ENCODE measurements around the gene METTL16.
"Not testable (repeated sequence)": the region's sequence is repeated elsewhere in the genome, so short reads cannot be mapped to it uniquely, and the experiment has no call there.

Gene METTL16

DNA sequence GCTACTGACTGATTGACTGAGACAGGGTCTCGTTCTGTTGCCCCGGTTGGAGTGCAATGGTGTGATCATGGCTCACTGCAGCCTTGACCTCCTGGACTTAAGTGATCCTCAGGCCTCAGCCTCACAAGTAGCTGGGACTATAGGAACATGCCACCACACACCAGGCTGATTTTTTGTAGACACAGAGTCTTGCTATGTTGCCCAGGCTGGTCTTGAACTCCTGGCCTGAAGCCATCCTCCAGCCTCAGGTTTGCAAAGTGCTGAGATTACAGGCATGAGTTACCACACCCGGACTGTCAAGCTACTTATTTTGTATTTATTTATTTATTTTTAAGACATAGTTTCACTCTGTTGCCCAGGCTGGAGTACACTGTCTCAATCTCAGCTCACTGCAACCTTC lies 55.2 kb downstream of the METTL16 start:
- H3K27ac ChIP-seq (ENCODE audit: insufficient read depth, low read length, poor library complexity, severe bottlenecking) = no peak overlapping the region
- no peaks in the 10 kb centered on the region for H3K27me3 ChIP-seq (replicated peaks; ENCODE audit: control insufficient read depth, insufficient read depth, low read length, poor library complexity, severe bottlenecking)
- H3K4me3 ChIP-seq (ENCODE audit: insufficient read depth, low read depth, low read length, poor library complexity, severe bottlenecking) = no peak overlapping the region
- peaks cover 33% of the 10 kb centered on the region for H3K36me3 ChIP-seq (ENCODE audit: control insufficient read depth, insufficient read depth, low read length)
- DNase-seq = no peak
- no peaks in the 10 kb centered on the region for H3K9me3 ChIP-seq (ENCODE audit: control insufficient read depth, low read length)
- H3K4me1 ChIP-seq (ENCODE audit: control insufficient read depth, insufficient read depth, low read length, poor library complexity, severe bottlenecking) = no peaks in the 10 kb centered on the region

DNA sequence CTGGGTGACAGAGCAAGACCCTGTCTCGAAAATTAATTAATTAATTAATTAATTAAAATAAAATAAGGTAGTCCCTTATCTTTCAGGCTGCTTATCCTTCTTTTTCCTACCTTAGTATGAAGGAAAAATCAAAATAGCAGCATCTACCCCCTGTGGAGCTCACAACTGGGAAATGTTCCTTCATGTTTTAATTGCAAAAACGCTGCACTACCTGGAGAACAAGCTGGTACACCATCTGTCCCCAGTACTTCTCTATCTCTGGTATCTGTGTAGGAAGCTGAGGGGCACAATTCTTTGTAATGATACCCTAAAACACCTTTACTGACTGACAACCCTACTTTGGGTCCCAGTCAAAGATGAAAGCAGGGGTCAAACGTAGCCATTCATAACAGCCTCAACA lies 55.7 kb downstream of the METTL16 start:
- H3K4me3 ChIP-seq (ENCODE audit: insufficient read depth, low read depth, low read length, poor library complexity, severe bottlenecking) = no peak overlapping the region
- no peak overlapping the region for H3K27ac ChIP-seq (ENCODE audit: insufficient read depth, low read length, poor library complexity, severe bottlenecking)
- peaks cover 30% of the 10 kb centered on the region for H3K36me3 ChIP-seq (ENCODE audit: control insufficient read depth, insufficient read depth, low read length)
- H3K9me3 ChIP-seq (ENCODE audit: control insufficient read depth, low read length) = no peaks in the 10 kb centered on the region
- no peaks in the 10 kb centered on the region for H3K4me1 ChIP-seq (ENCODE audit: control insufficient read depth, insufficient read depth, low read length, poor library complexity, severe bottlenecking)
- H3K27me3 ChIP-seq (replicated peaks; ENCODE audit: control insufficient read depth, insufficient read depth, low read length, poor library complexity, severe bottlenecking) = no peaks in the 10 kb centered on the region
- DNase-seq = no peak

DNA sequence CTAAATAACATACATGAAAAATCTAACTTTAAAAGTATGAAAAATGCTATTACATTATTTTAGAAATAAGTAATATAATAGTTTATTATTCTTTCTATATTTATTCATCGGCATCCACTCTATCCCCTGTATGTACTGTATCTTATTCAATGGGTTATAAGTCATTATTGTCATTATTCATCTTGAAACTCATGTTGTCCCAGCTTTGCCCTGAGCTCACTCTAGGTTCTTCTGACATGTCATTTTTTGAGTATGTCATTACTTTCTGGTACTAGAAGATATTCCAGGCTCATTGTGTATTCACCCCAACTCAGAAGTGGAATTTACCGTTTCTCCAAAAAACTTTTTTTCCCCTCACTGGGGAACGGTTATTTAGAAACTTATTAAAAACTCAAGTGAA lies 57.8 kb downstream of the METTL16 start:
- Histone ChIP-seq H3K9me3 (ENCODE audit: control insufficient read depth, low read length) (no peaks in the 10 kb centered on the region), H3K27ac (ENCODE audit: insufficient read depth, low read length, poor library complexity, severe bottlenecking) (no peak overlapping the region), H3K36me3 (ENCODE audit: control insufficient read depth, insufficient read depth, low read length) (peaks cover 15% of the 10 kb centered on the region), H3K4me1 (ENCODE audit: control insufficient read depth, insufficient read depth, low read length, poor library complexity, severe bottlenecking) (no peaks in the 10 kb centered on the region), H3K4me3 (ENCODE audit: insufficient read depth, low read depth, low read length, poor library complexity, severe bottlenecking) (no peak overlapping the region), H3K27me3 (replicated peaks; ENCODE audit: control insufficient read depth, insufficient read depth, low read length, poor library complexity, severe bottlenecking) (no peaks in the 10 kb centered on the region)
- no peak for DNase-seq

DNA sequence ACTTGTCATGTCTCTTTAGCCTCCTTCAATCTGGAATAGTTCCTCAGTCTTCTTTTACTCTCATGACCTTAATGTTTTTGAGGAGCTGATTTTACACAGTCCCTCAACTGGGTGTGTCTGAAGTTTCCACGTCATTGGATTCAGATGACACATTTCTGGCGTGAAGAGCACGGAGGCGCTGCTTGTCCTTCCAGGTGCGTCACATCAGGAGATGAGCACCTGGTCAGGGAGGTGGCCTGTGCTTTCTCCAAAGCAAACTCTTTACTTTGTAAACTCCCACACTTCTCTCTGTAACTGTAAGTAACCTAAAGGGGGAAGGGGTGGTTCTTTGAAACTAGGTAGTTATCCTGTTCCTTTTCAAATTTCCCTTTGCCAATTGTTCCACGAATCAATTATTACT lies 58.4 kb downstream of the METTL16 start:
- H3K27me3 ChIP-seq (replicated peaks; ENCODE audit: control insufficient read depth, insufficient read depth, low read length, poor library complexity, severe bottlenecking) = no peaks in the 10 kb centered on the region
- no peak overlapping the region for H3K4me3 ChIP-seq (ENCODE audit: insufficient read depth, low read depth, low read length, poor library complexity, severe bottlenecking)
- no peaks in the 10 kb centered on the region for H3K4me1 ChIP-seq (ENCODE audit: control insufficient read depth, insufficient read depth, low read length, poor library complexity, severe bottlenecking)
- no peak for DNase-seq
- peaks cover 10% of the 10 kb centered on the region for H3K36me3 ChIP-seq (ENCODE audit: control insufficient read depth, insufficient read depth, low read length)
- no peak overlapping the region for H3K27ac ChIP-seq (ENCODE audit: insufficient read depth, low read length, poor library complexity, severe bottlenecking)
- no peaks in the 10 kb centered on the region for H3K9me3 ChIP-seq (ENCODE audit: control insufficient read depth, low read length)

- Histone ChIP-seq H3K36me3 (ENCODE audit: control insufficient read depth, insufficient read depth, low read length) (peaks cover 6% of the 10 kb centered on the region), H3K9me3 (ENCODE audit: control insufficient read depth, low read length) (no peaks in the 10 kb centered on the region), H3K27me3 (replicated peaks; ENCODE audit: control insufficient read depth, insufficient read depth, low read length, poor library complexity, severe bottlenecking) (no peaks in the 10 kb centered on the region), H3K27ac (ENCODE audit: insufficient read depth, low read length, poor library complexity, severe bottlenecking) (no peak overlapping the region), H3K4me3 (ENCODE audit: insufficient read depth, low read depth, low read length, poor library complexity, severe bottlenecking) (no peak overlapping the region), H3K4me1 (ENCODE audit: control insufficient read depth, insufficient read depth, low read length, poor library complexity, severe bottlenecking) (no peaks in the 10 kb centered on the region)
- DNase-seq = no peak
These were observed 59.4 kb downstream of the METTL16 start for GRCh38 chr17:2452216-2452750.

- Histone ChIP-seq H3K36me3 (ENCODE audit: control insufficient read depth, insufficient read depth, low read length) (peaks cover under 1% of the 10 kb centered on the region), H3K4me3 (ENCODE audit: insufficient read depth, low read depth, low read length, poor library complexity, severe bottlenecking) (no peak overlapping the region), H3K4me1 (ENCODE audit: control insufficient read depth, insufficient read depth, low read length, poor library complexity, severe bottlenecking) (no peaks in the 10 kb centered on the region), H3K27me3 (replicated peaks; ENCODE audit: control insufficient read depth, insufficient read depth, low read length, poor library complexity, severe bottlenecking) (no peaks in the 10 kb centered on the region), H3K9me3 (ENCODE audit: control insufficient read depth, low read length) (no peaks in the 10 kb centered on the region), H3K27ac (ENCODE audit: insufficient read depth, low read length, poor library complexity, severe bottlenecking) (no peak overlapping the region)
- no peak for DNase-seq
These were observed 61.6 kb downstream of the METTL16 start for GRCh38 chr17:2450016-2450650.

DNA sequence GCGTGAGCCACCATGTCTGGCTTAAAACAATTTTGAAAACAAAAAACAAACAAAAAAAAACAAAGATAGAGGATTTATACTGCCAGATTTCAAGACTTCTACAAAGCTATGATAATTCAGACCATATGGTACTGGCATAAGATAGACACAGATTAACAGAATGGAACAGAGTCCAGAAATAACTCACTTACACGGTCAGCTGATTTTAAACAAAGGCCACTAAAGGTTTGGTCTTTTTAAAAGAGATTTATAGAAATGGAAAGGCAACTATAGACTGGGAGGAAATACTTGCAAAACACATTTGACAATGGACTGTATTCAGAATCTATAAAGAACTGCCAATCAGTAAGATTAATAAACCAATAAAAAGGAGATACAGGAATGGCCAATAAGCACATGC lies 62.2 kb downstream of the METTL16 start:
- DNase-seq = no peak
- Histone ChIP-seq H3K4me3 (ENCODE audit: insufficient read depth, low read depth, low read length, poor library complexity, severe bottlenecking) (no peak overlapping the region), H3K27me3 (replicated peaks; ENCODE audit: control insufficient read depth, insufficient read depth, low read length, poor library complexity, severe bottlenecking) (no peaks in the 10 kb centered on the region), H3K9me3 (ENCODE audit: control insufficient read depth, low read length) (no peaks in the 10 kb centered on the region), H3K36me3 (ENCODE audit: control insufficient read depth, insufficient read depth, low read length) (no peaks in the 10 kb centered on the region), H3K4me1 (ENCODE audit: control insufficient read depth, insufficient read depth, low read length, poor library complexity, severe bottlenecking) (no peaks in the 10 kb centered on the region), H3K27ac (ENCODE audit: insufficient read depth, low read length, poor library complexity, severe bottlenecking) (no peak overlapping the region)

- H3K4me3 ChIP-seq (ENCODE audit: insufficient read depth, low read depth, low read length, poor library complexity, severe bottlenecking); H3K27me3 ChIP-seq (replicated peaks; ENCODE audit: control insufficient read depth, insufficient read depth, low read length, poor library complexity, severe bottlenecking); H3K36me3 ChIP-seq (ENCODE audit: control insufficient read depth, insufficient read depth, low read length); H3K9me3 ChIP-seq (ENCODE audit: control insufficient read depth, low read length); H3K4me1 ChIP-seq (ENCODE audit: control insufficient read depth, insufficient read depth, low read length, poor library complexity, severe bottlenecking); DNase-seq; H3K27ac ChIP-seq (ENCODE audit: insufficient read depth, low read length, poor library complexity, severe bottlenecking): not testable (repeated sequence)
These were observed 64.2 kb downstream of the METTL16 start for GRCh38 chr17:2447479-2447878.

- peaks cover 6% of the 10 kb centered on the region for H3K36me3 ChIP-seq (ENCODE audit: control insufficient read depth, insufficient read depth, low read length)
- no peaks in the 10 kb centered on the region for H3K27me3 ChIP-seq (replicated peaks; ENCODE audit: control insufficient read depth, insufficient read depth, low read length, poor library complexity, severe bottlenecking)
- no peaks in the 10 kb centered on the region for H3K4me1 ChIP-seq (ENCODE audit: control insufficient read depth, insufficient read depth, low read length, poor library complexity, severe bottlenecking)
- H3K4me3 ChIP-seq (ENCODE audit: insufficient read depth, low read depth, low read length, poor library complexity, severe bottlenecking) = no peak overlapping the region
- no peaks in the 10 kb centered on the region for H3K9me3 ChIP-seq (ENCODE audit: control insufficient read depth, low read length)
- no peak overlapping the region for H3K27ac ChIP-seq (ENCODE audit: insufficient read depth, low read length, poor library complexity, severe bottlenecking)
- no peak for DNase-seq
These were observed 66.0 kb downstream of the METTL16 start for GRCh38 chr17:2445638-2446037.

- H3K27me3 ChIP-seq (replicated peaks; ENCODE audit: control insufficient read depth, insufficient read depth, low read length, poor library complexity, severe bottlenecking) = no peaks in the 10 kb centered on the region
- no peak for DNase-seq
- no peaks in the 10 kb centered on the region for H3K4me1 ChIP-seq (ENCODE audit: control insufficient read depth, insufficient read depth, low read length, poor library complexity, severe bottlenecking)
- no peaks in the 10 kb centered on the region for H3K9me3 ChIP-seq (ENCODE audit: control insufficient read depth, low read length)
- no peak overlapping the region for H3K4me3 ChIP-seq (ENCODE audit: insufficient read depth, low read depth, low read length, poor library complexity, severe bottlenecking)
- H3K27ac ChIP-seq (ENCODE audit: insufficient read depth, low read length, poor library complexity, severe bottlenecking) = no peak overlapping the region
- H3K36me3 ChIP-seq (ENCODE audit: control insufficient read depth, insufficient read depth, low read length) = peaks cover 7% of the 10 kb centered on the region
These were observed 67.3 kb downstream of the METTL16 start for GRCh38 chr17:2444382-2444781.

All from effector memory CD4-positive, alpha-beta T cell (primary cell).